HG03354 (cell line): Measurements from ENCODE around the gene TTLL5.
"Not testable (repeated sequence)": the region's sequence is repeated elsewhere in the genome, so short reads cannot be mapped to it uniquely, and the experiment has no call there.

Experiments used
- ATAC-seq: cut with Tn5 transposase; IDR thresholded peaks from one replicate; pipeline ENCODE4 v1.9.1; 2021; ENCODE audit warnings: mild to moderate bottlenecking; ENCODE audit not compliant: unreplicated experiment, poor library complexity, severe bottlenecking

Gene TTLL5

DNA sequence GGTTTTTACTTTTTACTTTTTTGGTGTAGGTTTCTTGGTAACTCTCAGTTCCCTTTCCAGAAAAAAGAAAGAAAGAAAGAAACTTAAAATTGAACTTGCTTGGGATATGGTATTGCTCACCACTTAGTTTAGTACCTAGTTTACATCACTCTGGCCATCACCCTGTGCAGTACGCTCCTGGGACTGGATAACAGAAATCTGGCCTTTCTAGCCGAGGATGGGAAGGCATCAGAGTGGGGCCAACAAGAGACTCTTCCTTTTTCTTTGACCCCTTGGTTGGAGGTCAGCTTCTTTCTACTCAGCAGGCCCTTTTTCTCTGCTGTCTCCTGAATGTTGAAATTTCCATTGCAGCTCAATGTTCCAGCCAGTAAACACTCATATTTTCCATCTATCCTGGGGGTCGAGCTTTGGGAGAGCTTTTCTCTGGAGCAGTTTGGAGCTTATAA is 164.1 kb downstream of the TTLL5 start:
- no peak for ATAC-seq

GRCh38 chr14:75826599-75826998 is 165.6 kb downstream of the TTLL5 start:
- no peak for ATAC-seq

- no peak for ATAC-seq
Observed at GRCh38 chr14:75827331-75827730, 166.3 kb downstream of the TTLL5 start.

- ATAC-seq, result no peak
Observed at GRCh38 chr14:75829316-75829715, 168.3 kb downstream of the TTLL5 start.

DNA sequence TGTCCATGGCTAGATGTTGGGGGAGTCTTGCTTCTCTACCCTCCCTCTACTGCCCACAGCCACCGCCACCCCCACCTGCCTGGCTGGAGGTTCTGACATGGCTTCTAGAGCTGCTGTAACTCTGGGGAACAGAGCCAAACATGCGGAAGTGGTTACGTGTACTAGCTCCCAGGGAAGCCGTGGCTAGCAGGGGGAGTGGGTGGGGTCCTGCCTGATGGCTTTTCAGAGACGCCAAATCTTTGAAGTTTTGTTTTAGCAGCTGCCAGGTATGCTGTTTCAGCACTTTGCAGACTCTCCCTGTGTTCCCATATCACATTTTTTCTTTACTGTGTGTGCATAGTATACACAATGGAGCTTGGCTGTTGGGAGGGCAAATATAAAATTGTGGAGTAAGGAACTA is 170.4 kb downstream of the TTLL5 start:
- ATAC-seq, result no peak

- no peak for ATAC-seq
Observed at GRCh38 chr14:75831952-75832351, 170.9 kb downstream of the TTLL5 start.

- no peak for ATAC-seq
Observed at GRCh38 chr14:75832621-75833297, 171.7 kb downstream of the TTLL5 start.

- ATAC-seq, result no peak
Observed at GRCh38 chr14:75833326-75834020, 172.4 kb downstream of the TTLL5 start.

DNA sequence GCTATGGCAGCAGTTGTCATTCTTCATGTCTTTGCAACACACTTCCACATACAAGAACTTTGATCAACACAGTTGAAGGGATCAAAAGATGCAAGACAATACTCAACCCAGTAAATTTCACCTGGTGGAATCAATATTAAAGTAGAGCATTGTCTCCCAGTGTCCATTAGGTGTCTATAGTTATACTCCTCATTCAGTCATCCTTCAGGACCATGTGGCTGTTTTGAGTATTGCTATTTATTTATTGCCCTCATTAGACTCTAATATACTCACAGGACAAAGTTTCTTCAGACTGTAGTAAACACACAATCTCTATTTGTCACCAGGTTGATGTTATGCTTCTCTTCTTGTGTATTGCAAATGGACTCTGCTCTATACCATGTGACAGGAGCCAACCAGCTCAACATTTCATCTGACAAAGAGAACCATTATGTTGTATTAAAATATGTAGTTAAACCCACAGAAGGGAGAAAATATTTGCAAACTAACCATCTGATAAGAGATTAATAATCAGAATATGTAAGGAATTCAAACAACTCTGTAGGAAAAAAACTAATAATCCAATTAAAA is 174.2 kb downstream of the TTLL5 start:
- no peak for ATAC-seq

DNA sequence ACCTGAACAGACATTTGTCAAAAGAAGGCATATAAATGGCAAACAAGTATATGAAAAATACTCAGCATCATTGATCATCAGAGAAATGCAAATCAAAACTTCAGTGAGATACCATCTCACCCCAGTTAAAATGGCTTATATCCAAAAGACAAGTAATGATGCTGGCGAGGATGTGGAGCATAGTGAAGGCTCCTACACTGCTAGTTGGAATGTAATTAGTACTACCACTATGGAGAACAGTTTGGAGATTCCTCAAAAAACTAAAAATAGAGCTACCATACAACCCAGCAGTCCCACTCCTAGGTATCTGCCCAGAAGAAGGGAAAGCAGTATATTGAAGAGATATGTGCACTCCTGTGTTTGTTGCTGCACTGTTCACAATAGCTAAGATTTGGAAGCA is 174.7 kb downstream of the TTLL5 start:
- ATAC-seq, result no peak

- ATAC-seq, result no peak
Observed at GRCh38 chr14:75837151-75837787, 176.2 kb downstream of the TTLL5 start.

- ATAC-seq, result no peak
Observed at GRCh38 chr14:75840911-75841310, 179.9 kb downstream of the TTLL5 start.

- no peak for ATAC-seq
Observed at GRCh38 chr14:75842551-75842950, 181.5 kb downstream of the TTLL5 start.

- ATAC-seq, result no peak
Observed at GRCh38 chr14:75844486-75844885, 183.4 kb downstream of the TTLL5 start.

DNA sequence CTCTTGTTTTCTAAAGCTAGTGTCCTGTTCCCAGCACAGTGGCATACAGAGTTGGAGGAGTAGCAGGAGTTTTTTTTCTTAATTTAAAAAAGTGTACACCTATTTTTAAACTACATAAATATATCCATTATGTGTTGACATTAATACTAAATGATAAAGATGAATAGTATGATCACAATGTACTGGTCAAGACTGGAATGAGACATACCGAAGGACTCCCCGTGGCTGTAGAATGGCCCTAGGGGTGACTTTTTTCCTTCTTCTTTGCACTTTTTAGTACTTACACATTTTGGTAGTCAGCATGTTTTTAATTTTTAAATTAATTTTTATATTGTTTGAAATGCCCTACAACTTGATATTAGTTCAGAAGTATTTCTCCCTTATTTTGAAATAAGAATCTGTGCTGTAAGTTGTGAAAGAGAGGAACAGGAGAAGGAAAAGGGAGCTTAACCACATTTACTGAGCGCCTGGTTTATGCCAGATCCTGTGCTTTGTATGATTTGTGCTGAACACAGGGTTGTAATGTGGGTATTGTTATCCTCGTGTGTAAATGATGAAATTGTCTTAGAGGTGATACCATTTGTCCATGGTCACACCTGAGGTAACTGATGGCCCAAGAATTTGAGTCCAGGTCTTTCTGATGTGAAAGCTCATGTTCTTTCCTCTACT is 184.2 kb downstream of the TTLL5 start:
- no peak for ATAC-seq

GRCh38 chr14:75846694-75847093 is 185.6 kb downstream of the TTLL5 start:
- not testable (repeated sequence) for ATAC-seq

- no peak for ATAC-seq
Observed at GRCh38 chr14:75847584-75847983, 186.5 kb downstream of the TTLL5 start.

- no peak for ATAC-seq
Observed at GRCh38 chr14:75848167-75848913, 187.3 kb downstream of the TTLL5 start.

DNA sequence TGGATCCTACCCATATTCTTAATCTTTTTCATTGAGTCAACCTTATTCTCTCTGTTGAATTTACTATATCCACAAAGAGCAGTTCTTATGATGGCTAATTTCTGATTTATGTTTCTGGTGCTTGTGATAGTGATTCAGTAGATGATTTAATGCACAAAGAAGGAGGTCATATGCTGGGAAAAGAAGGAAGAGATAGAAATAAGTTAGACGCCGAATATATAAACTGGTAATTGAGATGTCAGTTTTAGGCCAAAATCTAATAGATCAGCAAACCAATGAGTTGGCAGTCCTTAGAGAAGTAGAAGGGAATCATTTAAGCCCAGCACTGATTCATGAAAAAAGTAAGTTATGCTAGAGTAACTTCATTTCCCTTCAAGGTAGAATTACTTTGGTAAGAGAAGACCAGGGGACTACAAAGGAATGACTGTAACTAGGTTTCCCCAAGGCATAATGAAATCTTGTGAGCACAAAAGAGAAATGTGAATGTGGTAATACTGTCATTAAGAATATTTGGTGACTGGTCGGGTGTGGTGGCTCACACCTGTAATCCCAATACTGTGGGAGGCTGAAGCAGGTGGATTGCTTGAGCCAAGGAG is 188.4 kb downstream of the TTLL5 start:
- ATAC-seq, result no peak
